T-helper 2 cell treated with Interferon-gamma antibody and Interleukin-4, amounts not matched to agents 100 ng/mL and 5 ng/mL, for 36 hours (primary cell): Measurements from ENCODE around the gene CACNA2D1. TPM values are rescaled to one million over a fixed set of nuclear protein-coding genes. Genes with fewer than 3 reads are reported as not detected.
"Not testable (repeated sequence)": the region's sequence is repeated elsewhere in the genome, so short reads cannot be mapped to it uniquely, and the experiment has no call there.

ENCODE experiments used
- intact Hi-C: fragments of 100-400 bp; cut with micrococcal nuclease; formaldehyde crosslinking; loops from one replicate; pipeline ENCODE4 v1.15.1; 2023
- total RNA-seq: library from RNA; stranded (reverse); gene quantifications from 2 replicates; pipeline ENCODE4 v1.2.3, GENCODE V29; 2022

The CACNA2D1 gene
- total RNA-seq, 1 donor from 2014 or later = not detected

DNA sequence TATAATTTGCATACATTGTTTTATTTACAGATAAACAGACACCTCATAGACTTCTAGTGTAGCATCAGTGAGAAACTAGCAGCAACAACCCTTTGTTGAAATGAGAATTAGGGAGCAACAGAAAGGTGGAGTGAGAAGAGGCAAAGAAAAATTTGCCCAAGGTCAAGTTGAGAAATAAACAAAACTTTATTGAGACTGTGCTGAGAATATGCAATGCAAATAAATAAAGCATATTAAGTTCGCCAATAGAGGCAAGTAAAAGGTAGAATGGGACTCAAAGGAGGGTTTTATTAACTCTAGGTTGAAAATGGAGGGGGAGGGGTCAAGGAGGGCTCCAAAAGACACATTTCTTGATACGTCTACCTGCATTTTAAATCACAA is 49.7 kb downstream of the CACNA2D1 start:
- intact Hi-C loops = no loop called here

GRCh38 chr7:82393076-82393839 is 50.3 kb downstream of the CACNA2D1 start:
- intact Hi-C loops = no loop called here

DNA sequence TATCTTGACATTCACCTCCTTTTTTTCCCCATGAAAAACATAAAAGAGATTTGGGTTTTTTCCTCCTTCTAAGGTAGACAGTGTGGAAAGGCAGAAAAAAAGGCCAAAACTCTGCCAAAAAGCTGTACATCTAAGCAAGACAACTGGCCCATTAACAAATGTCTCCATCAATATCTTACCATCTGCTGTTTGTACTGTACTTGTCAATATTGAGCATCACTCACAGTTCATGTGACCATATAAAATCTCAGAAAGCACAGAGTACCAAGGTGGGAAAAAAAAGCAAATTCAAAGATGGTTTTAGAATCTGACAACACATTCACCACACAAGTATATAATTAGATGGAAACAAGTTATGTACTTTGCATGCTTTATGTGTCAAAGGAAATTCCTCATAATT is 52.6 kb downstream of the CACNA2D1 start:
- intact Hi-C loops = no loop called here

- intact Hi-C loops = no loop called here
These were observed 53.7 kb downstream of the CACNA2D1 start for GRCh38 chr7:82389876-82390275.

DNA sequence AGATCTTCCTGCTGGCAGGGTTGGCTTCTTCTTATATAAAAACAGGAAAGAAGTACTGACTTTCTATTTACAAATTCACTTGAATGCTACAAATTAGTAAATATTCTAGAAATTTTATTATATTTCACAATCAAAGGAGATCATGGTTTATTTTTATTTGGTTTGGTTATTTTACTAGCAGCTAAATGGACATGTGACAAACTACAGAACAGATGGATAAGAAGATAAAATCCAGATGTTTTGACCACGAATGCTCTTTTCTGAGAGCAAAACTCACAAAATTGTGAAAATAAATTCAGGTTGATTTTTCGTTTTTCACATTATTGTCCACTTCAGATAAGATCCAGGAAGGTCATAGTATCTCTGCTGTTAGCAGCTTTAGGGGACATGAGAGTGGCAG is 55.4 kb downstream of the CACNA2D1 start:
- intact Hi-C loops = no loop called here

DNA sequence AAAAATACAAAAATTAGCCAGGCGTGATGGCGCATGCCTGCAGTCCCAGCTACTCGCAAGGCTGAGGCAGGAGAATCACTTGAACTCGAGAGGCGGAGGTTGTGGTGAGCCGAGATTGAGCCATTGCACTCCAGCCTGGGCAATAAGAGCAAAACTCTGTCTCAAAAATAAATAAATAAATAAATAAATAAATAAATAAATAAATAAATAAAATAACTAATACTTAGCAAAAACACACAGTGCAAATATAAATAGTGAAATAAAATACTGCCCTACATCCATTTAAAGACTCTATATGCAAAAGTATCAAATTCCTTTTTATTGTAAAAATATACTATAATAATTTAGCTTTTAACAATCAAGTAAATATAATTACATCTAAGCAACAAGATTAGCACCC is 57.0 kb downstream of the CACNA2D1 start:
- intact Hi-C loops = not testable (repeated sequence)

DNA sequence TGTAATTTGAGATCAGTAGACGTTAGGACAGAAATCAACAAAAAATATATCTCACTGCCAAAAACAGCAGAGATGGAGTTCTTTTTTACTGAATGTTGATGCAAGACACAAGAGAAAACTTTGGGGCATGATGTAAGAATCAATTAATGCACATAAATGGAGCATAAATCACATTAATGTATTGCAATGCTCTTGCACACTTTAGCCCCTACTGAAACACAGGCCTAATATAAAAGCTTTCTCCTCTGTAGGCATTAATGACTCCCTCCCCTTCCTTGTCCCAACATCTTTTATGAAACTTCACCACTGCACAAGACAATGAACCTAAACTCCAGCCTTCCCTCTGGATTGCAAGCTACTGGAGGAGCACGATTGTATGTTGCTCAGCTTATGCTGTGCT is 58.8 kb downstream of the CACNA2D1 start:
- intact Hi-C loops = no loop called here

- intact Hi-C loops = no loop called here
These were observed 59.5 kb downstream of the CACNA2D1 start for GRCh38 chr7:82384051-82384464.

- intact Hi-C loops = no loop called here
These were observed 61.3 kb downstream of the CACNA2D1 start for GRCh38 chr7:82382276-82382675.

- intact Hi-C loops = no loop called here
These were observed 66.8 kb downstream of the CACNA2D1 start for GRCh38 chr7:82376739-82377138.

DNA sequence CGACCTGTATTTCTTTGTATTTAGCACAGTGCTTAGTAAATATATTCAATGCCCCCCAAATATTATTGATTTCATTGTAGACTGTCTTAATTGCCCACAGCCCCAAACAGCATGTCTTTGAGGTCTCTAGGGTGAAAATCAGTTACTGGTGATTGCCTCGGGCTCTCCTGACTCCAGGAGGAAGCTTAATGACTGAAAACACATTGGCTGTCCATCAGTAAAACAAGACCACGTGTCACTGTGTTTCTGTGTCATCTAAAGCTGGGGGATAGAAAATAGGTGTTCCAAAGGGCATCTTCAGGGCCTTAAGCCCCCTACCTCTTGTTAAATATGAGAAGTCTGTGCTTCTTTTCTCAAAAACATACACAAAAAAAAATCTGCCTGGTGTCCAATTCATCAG is 67.9 kb downstream of the CACNA2D1 start:
- intact Hi-C loops = no loop called here

DNA sequence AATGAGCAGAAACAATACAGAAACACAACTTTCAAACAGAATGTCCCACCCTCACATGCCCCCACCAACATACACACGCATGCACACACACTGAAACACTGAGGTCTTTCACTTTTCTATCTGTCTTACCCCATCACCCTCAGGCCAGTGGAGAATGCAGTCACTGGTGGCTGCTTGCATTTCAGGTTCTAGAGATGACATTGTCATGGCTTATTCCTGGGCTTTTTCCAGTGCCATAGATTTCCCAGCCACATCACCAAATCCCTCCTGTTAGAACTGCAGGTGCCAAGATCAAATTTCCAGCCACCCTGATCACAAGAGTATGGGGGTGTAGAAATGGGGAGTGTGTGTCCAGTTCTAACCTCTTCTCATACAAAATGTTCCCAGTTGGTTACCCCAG is 68.4 kb downstream of the CACNA2D1 start:
- intact Hi-C loops = no loop called here

GRCh38 chr7:82373926-82374635 is 69.5 kb downstream of the CACNA2D1 start:
- intact Hi-C loops = no loop called here

- intact Hi-C loops = no loop called here
These were observed 78.9 kb downstream of the CACNA2D1 start for GRCh38 chr7:82364671-82365070.

- intact Hi-C loops = no loop called here
These were observed 79.5 kb downstream of the CACNA2D1 start for GRCh38 chr7:82364048-82364447.

DNA sequence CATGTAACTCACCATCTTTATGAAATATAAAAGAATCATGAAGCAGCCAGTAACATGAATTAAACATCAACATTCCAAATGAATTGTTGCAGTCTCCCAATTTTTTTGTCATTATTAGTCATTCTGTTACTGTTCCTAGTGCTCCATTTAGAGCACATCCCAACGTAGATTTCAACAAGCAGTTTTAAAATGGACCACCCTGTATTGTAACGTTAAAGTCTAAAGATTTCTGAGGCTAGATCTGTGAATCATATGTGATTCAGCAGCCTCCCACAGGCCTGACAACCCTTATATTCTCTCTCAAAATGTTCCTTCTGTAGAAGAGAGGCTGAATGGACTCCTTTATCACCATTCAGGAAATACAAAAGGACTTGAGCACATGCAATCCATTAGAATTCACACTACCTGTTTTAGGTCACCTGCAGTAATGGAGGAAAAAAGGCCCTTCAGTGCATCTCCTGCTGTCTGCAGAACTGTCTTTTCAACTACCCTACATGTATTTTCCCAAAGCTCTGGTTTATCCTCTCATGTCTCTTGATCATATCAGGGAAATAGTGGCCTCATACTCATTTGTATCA is 81.4 kb downstream of the CACNA2D1 start:
- intact Hi-C loops = no loop called here

DNA sequence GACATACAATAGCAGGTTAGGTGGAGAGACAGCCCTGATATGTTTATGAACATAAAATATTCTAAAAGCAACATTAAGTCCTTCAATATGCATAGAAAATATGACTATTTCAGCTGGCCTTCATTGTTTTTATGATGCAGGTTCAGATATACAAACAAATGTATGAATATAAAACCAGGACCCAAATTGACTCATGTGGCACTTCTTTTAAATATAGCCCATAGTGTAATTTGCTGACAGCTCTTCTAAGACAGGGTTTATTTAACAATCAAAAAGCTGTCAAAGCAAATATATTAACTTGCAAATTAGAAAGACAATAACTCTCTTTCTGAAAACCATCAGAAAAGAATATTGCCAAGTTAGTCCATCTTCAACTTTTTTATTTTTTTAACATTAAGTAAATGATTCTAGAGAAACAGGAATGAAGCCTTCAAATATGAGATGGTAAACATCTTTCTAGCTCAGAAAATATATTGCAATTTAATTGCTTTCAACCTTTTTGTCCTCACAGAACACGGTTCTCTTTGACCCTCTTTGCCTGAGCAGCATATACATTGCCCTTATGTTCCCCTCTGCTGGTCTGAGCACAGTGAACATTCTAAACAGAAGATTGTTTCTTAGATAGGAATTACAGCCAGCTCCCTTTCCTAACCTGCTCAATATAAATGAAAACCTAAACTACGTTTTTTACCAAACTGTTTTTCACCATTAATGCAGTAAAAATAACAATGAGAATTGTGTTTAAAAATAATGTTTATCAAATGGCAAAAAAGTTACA is 82.8 kb downstream of the CACNA2D1 start:
- intact Hi-C loops = no loop called here

- intact Hi-C loops = no loop called here
These were observed 84.2 kb downstream of the CACNA2D1 start for GRCh38 chr7:82359426-82359825.

GRCh38 chr7:82358923-82359322 is 84.7 kb downstream of the CACNA2D1 start:
- intact Hi-C loops = no loop called here

DNA sequence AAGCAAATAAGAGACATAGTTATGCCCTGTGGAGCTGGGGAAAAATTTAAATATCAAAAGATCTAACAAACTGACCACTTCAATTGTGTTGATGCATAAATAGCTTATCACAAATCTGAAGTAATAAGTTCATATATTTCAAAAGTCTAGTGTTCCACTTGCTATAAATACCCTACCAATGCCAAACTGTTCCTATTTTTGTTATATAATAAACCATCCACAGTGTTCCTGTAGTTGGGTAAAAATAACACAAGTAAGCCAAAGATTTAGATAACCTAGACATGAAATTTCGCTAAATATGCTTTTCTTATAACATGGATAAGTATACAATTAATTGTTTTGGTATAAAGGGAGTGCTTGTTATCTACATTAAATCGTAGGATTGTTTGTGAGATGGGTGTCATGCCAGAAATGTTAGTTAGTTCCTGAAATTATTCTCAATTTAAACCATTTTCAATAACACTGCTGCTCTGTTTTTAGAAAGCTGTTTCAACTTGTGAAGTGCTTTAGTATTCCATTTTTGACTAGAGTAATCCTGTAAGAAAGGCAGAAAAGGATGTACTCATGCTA is 85.5 kb downstream of the CACNA2D1 start:
- intact Hi-C loops = no loop called here

GRCh38 chr7:82348251-82348650 is 95.3 kb downstream of the CACNA2D1 start:
- intact Hi-C loops = no loop called here
